OCI-LY7 (cell line): ENCODE results near the gene CD3G.

Experiments
- CTCF ChIP-seq: fragments of 200-600 bp; sonication (generic); conservative IDR thresholded peaks from 2 replicates; pipeline ENCODE4 v1.5.1; 2014; ENCODE audit warnings: mild to moderate bottlenecking, antibody characterized with exemption, low read length, moderate library complexity, mixed read lengths
- EZH2phosphoT487 ChIP-seq: fragments of 200-600 bp; sonication (generic); IDR thresholded peaks from 2 replicates; pipeline ENCODE4 v1.6.1; 2018; ENCODE audit warnings: low read depth, borderline replicate concordance, mild to moderate bottlenecking, mixed run types, antibody characterized with exemption, low read length, moderate library complexity, mixed read lengths

DNA sequence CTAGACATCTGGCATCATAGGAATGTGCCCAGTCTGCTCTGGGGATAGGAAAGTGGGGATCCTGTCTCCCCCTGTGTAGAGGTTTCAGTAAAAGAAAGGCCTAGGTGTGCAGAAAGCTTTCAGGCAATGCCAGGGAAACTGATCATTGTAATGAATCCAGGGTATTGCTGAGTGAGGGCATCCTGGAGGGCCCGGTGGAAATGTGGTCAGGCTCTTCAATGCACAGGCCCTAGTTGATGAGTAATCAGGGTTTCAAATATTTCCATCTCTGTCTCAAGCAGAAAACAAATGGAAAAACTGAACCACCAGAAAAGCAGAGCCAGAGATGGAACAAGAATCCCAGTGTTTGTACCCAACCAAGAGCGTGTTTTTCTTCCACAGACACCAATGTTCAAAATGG is 37.6 kb upstream of the CD3G start:
- TF ChIP-seq CTCF (no peak), EZH2phosphoT487 (no peak)
